HUDEP-2 (cell line): ENCODE results near the gene MRPL11.

Experiments
- DNase-seq, 76 experiments: peaks; one replicate each; lab custom pipeline; 2025; ENCODE audit not compliant: unreplicated experiment in 76 of 76; lab: John Stamatoyannopoulos, UW

MRPL11 gene

GRCh38 chr11:66438504-66439466 is at the start of gene MRPL11:
TSS of gene MRPL11 (minus strand) at chr11:66438848. CDS start at chr11:66438754, 94 bp downstream.
- DNase-seq, result peak in 74 of 76 experiments; percentile 28 to 94 (median 79)

- no peak for DNase-seq
Measured at GRCh38 chr11:66484806-66485380, 46.2 kb upstream of the MRPL11 start.

DNA sequence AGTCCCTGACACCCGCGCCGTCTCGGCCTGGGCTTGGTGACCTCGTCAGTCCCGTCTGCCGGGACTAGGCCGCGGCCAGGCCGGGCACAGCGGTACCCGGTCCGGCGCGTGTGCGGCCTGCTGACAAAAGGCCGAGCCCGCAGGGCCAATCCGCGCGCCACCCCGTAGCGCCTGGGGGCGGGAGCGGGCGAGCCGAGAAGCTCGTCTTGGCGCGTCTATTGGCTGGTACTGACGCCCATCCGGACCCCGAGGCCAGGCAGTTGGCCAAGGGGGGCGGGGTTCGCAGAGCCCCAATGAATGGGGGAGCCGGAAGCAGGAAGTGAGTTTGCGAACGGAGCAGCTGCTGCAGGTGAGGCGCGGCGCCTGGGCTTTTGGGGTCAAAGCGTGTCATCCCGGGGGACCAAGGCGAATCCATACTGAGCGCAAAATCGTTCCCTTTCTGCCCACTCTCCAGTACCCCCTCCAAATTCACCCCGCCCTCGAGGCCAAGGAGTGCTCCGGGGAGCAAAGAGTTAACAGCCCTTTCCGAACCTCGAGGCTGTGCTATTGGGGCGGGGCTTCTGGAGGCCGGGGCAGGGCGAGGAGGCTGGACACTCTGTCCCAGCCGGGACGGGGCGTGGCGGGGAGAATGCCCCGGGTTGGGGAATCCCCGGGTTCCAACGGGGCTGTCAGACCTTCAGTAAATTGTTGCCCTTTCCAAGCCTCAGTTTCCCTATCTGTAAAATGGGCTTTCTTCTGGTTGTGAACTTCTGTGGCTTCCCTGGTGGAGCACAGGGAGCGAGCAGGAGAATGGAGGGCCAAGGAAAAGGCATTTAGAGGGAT is 41.7 kb upstream of the MRPL11 start, which contains the start of gene DPP3:
DPP3 (plus strand) TSS at position 318 of the 822 bp plus-strand sequence. CDS start 1,767 bp downstream, outside the sequence.
- peak in 75 of 76 experiments; percentile 71 to 98 (median 95) for DNase-seq

DNA sequence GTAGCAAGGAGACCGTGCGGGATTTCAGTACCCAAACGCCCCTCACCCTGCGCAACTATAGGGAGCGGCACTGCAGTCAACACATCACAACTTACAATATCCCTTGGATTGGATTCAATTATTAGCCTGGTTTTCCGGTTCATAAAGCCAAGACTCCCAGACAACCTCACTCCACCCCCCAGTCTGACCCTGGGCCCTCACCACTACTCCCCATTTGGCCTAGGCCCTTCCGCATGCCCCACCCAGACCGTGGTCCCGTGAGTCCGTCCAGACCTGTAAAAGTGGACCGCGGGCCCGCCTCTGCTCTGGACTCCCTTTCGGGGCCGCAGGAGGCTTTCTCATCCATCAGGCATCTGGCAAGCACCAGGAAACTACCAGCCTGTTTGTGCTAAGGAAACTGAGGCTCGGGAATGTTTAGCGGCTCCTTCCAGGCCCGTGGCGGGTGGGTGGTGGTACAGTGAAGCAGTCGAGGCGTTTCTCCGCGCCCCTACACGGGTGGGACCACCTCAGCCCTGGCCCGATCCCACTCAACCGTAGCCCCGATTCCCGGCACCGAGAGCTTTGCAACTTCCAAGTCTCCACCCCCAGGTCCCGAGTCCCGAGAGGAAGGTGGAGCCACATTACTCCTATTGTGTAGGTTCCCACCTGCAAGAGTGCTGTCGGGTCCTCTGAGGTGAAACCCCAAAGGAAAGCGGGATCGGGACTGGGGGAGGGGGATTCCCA is 40.9 kb upstream of the MRPL11 start:
- peak in 23 of 76 experiments; percentile 5 to 76 (median 32) for DNase-seq

DNA sequence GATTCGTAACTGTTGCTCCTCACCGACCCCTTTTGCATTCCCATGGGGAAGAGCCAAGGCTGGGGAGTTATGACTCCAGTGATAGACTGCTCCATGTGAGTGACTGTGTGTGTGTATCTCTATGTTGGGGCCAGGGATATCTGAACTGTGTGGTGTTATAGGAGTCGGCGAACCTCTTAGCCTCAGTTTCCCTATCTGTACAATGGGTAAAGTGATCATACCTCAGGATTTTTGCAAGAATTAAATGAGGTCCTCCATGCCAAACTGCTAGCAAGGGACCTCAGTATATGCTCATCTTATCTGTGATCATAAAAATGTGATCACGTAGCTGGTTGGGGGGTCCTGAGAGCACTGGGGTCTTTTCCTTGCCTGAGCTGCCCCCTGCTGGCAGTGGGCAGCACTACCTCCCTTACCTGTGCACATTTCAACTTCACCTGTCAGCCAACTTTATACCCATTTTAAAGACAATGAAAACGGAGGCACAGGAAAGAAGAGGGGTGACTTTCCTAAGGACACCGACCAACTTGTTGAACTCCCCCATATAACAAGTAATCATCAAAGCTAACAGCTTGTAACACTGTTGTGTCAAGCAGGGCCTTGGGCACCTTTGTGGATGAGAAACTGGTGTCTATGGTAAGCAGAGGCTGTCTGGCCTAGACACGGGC is 40.2 kb upstream of the MRPL11 start:
- peak in 2 of 76 experiments; percentile 5 for DNase-seq

- no peak for DNase-seq
Measured at GRCh38 chr11:66477263-66478201, 38.9 kb upstream of the MRPL11 start.

DNA sequence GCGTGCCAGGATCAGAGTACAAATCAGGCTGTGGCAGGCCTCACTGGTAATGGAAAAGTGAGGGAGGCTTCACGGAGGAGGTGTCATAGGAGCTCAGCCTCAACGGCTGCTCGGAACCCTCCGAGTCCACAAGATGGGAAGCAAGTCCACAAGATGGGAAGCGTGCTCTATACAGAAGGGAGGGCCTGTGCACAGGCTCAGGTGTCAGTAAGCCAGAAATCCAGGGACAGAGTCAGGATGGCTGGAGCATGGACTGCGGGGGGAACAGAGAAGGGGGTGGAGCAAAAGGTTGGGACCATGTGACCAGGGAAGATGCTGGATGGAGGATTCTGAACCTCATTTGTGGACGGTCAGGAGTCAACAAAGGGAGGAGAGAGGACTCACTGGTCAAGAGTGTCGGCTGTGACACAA is 38.2 kb upstream of the MRPL11 start:
- no peak for DNase-seq

DNA sequence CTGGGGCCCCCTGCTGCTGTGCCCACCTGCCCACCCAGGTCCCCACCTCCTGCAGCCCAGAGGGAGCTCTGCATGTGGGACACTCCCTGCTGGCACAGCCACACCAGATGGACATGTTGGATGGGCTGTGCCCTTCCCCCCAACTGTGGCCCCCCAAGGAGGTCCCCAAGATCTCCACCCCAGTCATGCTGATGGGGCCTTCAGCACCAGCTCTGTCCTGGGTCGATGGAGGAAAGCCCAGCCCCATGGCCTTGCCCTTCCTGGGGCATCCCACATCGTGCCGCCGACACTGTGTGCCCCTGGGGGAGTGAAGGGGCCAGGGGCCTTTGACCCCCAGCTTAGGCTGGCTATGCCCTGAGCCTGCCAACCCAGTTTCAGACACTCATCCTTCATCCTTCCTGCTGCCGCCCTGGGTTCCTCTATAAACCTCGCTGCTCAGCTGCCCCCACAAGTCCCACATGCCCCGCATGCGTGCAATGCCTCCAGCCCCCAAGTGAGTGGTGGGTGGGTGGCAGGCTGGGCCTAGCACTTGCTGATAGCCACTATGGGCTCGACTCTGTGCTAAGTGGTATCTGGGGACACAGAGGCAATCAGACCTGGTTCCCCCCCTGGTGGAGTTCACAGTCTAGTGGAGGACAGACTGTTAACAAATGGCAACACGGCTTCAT is 37.7 kb upstream of the MRPL11 start:
- DNase-seq, result no peak

DNA sequence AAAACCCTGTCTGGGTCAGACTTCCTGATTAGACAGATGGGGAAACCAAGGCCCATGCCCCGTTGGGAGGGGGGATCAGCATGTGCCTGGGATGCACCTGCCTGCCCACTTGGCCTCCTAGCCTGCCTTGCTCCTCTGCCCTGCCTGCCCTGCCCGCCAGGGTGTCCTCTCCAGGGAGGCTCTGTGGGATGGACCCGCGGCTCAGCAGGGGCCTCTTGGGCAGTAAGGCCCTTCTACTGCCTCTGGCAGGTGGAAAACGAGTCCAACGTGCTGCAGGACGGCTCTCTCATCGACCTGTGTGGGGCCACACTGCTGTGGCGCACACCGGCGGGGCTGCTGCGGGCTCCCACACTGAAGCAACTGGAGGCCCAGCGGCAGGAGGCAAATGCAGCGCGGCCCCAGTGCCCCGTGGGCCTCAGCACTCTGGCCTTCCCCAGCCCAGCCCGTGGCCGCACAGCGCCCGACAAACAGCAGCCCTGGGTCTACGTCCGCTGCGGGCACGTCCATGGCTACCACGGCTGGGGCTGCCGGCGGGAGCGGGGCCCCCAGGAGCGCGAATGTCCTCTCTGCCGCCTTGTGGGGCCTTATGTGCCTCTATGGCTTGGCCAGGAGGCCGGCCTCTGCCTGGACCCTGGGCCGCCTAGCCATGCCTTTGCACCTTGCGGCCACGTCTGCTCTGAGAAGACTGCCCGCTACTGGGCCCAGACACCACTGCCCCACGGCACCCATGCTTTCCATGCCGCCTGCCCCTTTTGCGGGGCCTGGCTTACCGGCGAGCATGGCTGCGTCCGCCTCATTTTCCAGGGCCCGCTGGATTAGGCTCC is 36.9 kb upstream of the MRPL11 start:
- DNase-seq, result no peak

- no peak for DNase-seq
Measured at GRCh38 chr11:66473608-66474515, 35.2 kb upstream of the MRPL11 start.

DNA sequence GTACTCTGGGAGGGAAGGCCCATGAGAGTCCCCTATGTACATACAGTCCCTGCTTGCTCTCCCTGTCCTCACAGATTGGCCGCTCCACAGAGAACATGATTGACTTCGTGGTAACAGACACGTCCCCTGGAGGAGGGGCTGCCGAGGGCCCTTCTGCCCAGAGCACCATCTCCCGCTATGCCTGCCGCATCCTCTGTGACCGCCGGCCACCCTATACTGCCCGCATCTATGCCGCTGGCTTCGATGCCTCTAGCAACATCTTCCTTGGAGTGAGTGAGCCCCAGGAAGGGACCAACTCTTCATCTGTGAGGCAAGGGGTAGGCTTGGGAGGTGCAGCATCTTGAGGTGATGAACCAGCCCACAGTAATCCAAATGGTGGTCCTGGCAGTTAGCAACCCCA is 34.5 kb upstream of the MRPL11 start:
- DNase-seq, result no peak

- DNase-seq, result no peak
Measured at GRCh38 chr11:66472054-66472453, 33.4 kb upstream of the MRPL11 start.

GRCh38 chr11:66471142-66471541 is 32.5 kb upstream of the MRPL11 start:
- DNase-seq, result no peak

DNA sequence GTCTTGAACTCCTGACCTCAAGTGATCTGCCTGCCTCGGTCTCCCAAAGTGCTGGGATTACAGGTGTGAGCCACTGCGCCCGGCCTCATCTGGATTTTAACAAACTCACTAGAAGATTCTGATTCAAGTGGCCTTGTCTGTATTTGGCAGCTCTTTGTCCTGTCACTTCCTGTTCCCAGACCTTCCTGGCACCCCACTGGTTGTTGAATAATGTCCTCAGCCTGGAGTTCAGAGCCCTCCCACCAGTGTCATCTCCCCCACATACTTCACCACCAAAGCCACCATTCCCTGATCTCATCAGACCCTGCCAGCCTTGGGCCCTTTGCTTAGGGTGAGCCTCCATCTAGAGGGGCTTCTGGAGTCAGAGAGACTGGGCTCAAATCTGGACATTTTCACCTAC is 31.4 kb upstream of the MRPL11 start:
- no peak for DNase-seq

DNA sequence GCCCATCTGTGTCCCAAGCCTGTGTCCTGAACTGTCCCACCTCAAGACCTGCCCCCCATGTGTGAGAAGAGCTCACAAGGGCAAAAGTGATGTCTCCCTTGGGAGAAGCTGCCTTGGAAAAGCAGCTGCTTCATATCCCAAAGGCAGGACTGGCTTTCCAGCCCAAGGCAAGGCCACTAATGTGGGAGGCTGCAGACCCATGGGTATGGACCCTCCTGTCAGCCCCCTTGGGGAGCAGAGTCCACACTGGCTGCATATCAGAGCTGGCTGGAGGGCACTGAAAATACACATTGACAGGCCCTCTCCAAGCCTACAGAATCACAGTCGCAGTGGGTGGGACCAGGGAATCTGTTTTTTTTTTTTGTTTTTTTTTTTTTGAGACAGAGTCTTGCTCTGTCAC is 30.8 kb upstream of the MRPL11 start:
- DNase-seq, result no peak

GRCh38 chr11:66468691-66469090 is 30.0 kb upstream of the MRPL11 start:
- no peak for DNase-seq
